GM12875 (cell line): ENCODE measurements around the gene SFRP2.

ENCODE experiments used
- H3K4me3 ChIP-seq: one replicate; pipeline ENCODE4 v1.5.1; 2011; ENCODE audit warnings: low read depth, low read length, control low read depth
- CTCF ChIP-seq: IDR thresholded peaks from 2 replicates; pipeline ENCODE4 v1.5.1; 2011; ENCODE audit warnings: low read depth, mild to moderate bottlenecking, control low read depth, inconsistent platforms, low read length, moderate library complexity, borderline replicate concordance; ENCODE audit not compliant: insufficient read depth

SFRP2 gene

DNA sequence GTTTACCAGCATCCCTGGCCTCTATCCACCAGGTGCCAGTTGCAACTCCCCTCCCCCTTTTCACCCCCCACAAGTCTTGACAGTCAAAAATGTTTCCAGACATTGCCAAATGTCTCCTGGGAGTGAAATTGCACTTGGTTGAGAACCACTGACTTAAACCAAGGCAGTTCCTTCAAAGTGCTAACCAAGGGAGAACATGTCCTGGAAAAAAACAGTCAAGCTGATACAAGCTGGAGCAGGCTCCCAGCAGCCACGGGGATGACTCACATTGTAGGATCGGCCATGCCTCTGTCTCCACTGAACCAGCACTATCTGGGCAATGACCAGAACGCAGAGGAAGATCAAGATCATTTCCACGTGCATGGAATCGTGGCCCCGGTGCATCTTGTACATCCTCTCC lies 40.5 kb downstream of the SFRP2 start:
- TF ChIP-seq CTCF: no peak
- H3K4me3 ChIP-seq: no peak overlapping the region

- no peak for TF ChIP-seq CTCF
- H3K4me3 ChIP-seq: no peak overlapping the region
These were observed 41.4 kb downstream of the SFRP2 start for GRCh38 chr4:153747406-153747955.

DNA sequence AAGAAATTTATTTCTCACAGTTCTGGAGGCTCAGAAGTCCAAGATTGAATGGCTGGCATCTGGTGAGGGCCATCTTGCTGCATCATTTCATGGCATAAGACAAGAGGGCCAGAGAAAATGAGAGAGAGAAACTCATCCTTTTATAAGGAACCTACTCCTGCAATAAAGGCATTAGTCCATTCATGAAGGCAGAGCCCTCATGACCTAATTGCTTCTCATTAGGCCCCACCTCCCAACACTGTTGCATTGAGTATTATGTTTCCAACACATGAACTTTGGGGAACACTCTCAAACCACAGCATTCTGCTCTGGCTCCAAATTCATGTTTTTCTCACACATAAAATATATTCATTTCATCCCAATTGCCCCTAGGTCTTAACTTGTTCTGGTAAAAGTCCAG lies 43.2 kb downstream of the SFRP2 start:
- no peak overlapping the region for H3K4me3 ChIP-seq
- no peak for TF ChIP-seq CTCF

- no peak overlapping the region for H3K4me3 ChIP-seq
- TF ChIP-seq CTCF: no peak
These were observed 47.3 kb downstream of the SFRP2 start for GRCh38 chr4:153741541-153741940.

- no peak for TF ChIP-seq CTCF
- H3K4me3 ChIP-seq: no peak overlapping the region
These were observed 52.9 kb downstream of the SFRP2 start for GRCh38 chr4:153735906-153736461.

GRCh38 chr4:153733751-153734448 lies 55.0 kb downstream of the SFRP2 start:
- no peak for TF ChIP-seq CTCF
- no peak overlapping the region for H3K4me3 ChIP-seq

DNA sequence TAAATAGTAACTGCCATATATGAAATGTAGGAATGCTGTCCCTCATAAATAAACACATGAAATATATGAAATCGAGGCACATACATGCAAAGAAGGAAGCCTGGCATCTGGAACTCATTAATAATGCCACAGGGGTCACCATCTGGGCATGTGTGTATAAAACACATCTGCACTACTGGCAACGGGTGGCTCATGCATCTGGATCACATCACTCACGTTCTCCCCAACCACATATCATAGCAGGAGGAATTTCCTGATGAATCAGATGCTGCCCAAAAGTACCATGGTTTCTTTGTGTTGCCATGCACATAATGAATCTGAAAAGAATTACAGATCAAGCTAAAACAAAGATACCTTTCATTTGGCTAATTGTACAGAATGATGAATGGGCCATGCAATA lies 57.6 kb downstream of the SFRP2 start:
- no peak for TF ChIP-seq CTCF
- H3K4me3 ChIP-seq: no peak overlapping the region
